ENCODE data around the gene TMIE. TPM values are rescaled to one million over a fixed set of nuclear protein-coding genes. Genes with fewer than 3 reads are reported as not detected.
A peak's percentile ranks its signal among the peaks of the same experiment; 100 is the strongest.

The TMIE gene
- total RNA-seq, 4 donors from 2014 or later, result 0.21 TPM; not detected in 3

- peaks cover 0 to 77% (median 31%) of the 10 kb centered on the region in 4 donors for H3K4me1 ChIP-seq
- peak overlapping the region in 3 of 4 donors; percentile 27 to 77 (median 75) for H3K27ac ChIP-seq
- TF ChIP-seq EP300 (IDR thresholded peaks at IDR 0.05) (peak in 1 of 2 donors; percentile 73), POLR2A (IDR thresholded peaks at IDR 0.05) (no peak), CTCF (IDR thresholded peaks at IDR 0.05) (peak in 1 of 5 experiments; percentile 11)
- no peaks in the 10 kb centered on the region for H3K27me3 ChIP-seq
- no peak overlapping the region for H3K4me3 ChIP-seq
- peak; percentile 27 to 53 for DNase-seq (ENCODE audit: low spot score in 2 of 2)
- H3K36me3 ChIP-seq, result no peaks in the 10 kb centered on the region
- 71 to 78% methylated on average over 11 of the region's 11 CpGs for WGBS, 2 donors
- H3K9me3 ChIP-seq, result no peaks in the 10 kb centered on the region
Measured at GRCh38 chr3:46695177-46695961, 5.8 kb upstream of the TMIE start.

GRCh38 chr3:46695962-46696894, 5.0 kb upstream of the TMIE start:
- peak overlapping the region in 2 of 4 donors; percentile 75 to 77 for H3K27ac ChIP-seq
- no peak for DNase-seq (ENCODE audit: low spot score in 2 of 2)
- H3K36me3 ChIP-seq, result no peaks in the 10 kb centered on the region
- 71 to 87% methylated on average over 4 of the region's 4 CpGs for WGBS, 2 donors
- no peaks in the 10 kb centered on the region for H3K9me3 ChIP-seq
- no peak overlapping the region for H3K4me3 ChIP-seq
- peaks cover 0 to 5% of the 10 kb centered on the region in 2 donors for H3K27me3 ChIP-seq
- peaks cover 0 to 77% (median 40%) of the 10 kb centered on the region in 4 donors for H3K4me1 ChIP-seq
- TF ChIP-seq CTCF (IDR thresholded peaks at IDR 0.05), result no peak
- TF ChIP-seq EP300 (IDR thresholded peaks at IDR 0.05), result peak in 1 of 2 donors; percentile 19
- TF ChIP-seq POLR2A (IDR thresholded peaks at IDR 0.05), result no peak

- 71 to 76% methylated on average over 8 of the region's 8 CpGs for WGBS, 2 donors
Measured at GRCh38 chr3:46699676-46700523, 1.3 kb upstream of the TMIE start.

GRCh38 chr3:46700772-46701171, 420 bp upstream of the TMIE start:
- Histone ChIP-seq H3K4me1 (peaks cover 0 to 41% (median 24%) of the 10 kb centered on the region in 4 donors), H3K27me3 (peaks cover 0 to 10% of the 10 kb centered on the region in 2 donors), H3K27ac (no peak overlapping the region), H3K4me3 (peak overlapping the region in 2 of 4 donors; percentile 22 to 34), H3K9me3 (no peaks in the 10 kb centered on the region), H3K36me3 (no peaks in the 10 kb centered on the region)
- no peak for DNase-seq (ENCODE audit: low spot score in 2 of 2)
- no peak for TF ChIP-seq EP300 (IDR thresholded peaks at IDR 0.05)
- TF ChIP-seq POLR2A (IDR thresholded peaks at IDR 0.05), result no peak
- no peak for TF ChIP-seq CTCF (IDR thresholded peaks at IDR 0.05)
- WGBS, 2 donors, result 28 to 47% methylated on average over 3 to 4 of the region's 4 CpGs

More at GRCh38 chr3:46699676-46700523, 1.3 kb upstream of the TMIE start:
- no peak overlapping the region for H3K4me3 ChIP-seq
- peaks cover 0 to 46% (median 29%) of the 10 kb centered on the region in 4 donors for H3K4me1 ChIP-seq
- H3K27me3 ChIP-seq, result peaks cover 0 to 10% of the 10 kb centered on the region in 2 donors
- no peaks in the 10 kb centered on the region for H3K9me3 ChIP-seq
- H3K27ac ChIP-seq, result peak overlapping the region in 1 of 4 donors; percentile 8
- no peaks in the 10 kb centered on the region for H3K36me3 ChIP-seq
- peak; percentile 31 to 57 for DNase-seq (ENCODE audit: low spot score in 2 of 2)
- TF ChIP-seq EP300 (IDR thresholded peaks at IDR 0.05), result peak in 1 of 2 donors; percentile 70
- TF ChIP-seq CTCF (IDR thresholded peaks at IDR 0.05), result no peak

Measured in tibial nerve (tissue), 4 donors.